ENCODE results near the gene EGFR.

EGFR gene

GRCh38 chr7:54995610-54996363, 23.0 kb upstream of the EGFR start:
- no peaks in the 10 kb centered on the region for H3K36me3 Mint-ChIP-seq
- no peak overlapping the region for H3K4me3 Mint-ChIP-seq
- H3K27me3 Mint-ChIP-seq, result peaks cover 2% of the 10 kb centered on the region
- H3K9me3 Mint-ChIP-seq, result no peaks in the 10 kb centered on the region
- H3K4me1 Mint-ChIP-seq, result peaks cover 15% of the 10 kb centered on the region
- peak overlapping the region; percentile 20 for H3K27ac Mint-ChIP-seq

- H3K36me3 Mint-ChIP-seq, result no peaks in the 10 kb centered on the region
- no peaks in the 10 kb centered on the region for H3K9me3 Mint-ChIP-seq
- H3K4me1 Mint-ChIP-seq, result peaks cover 15% of the 10 kb centered on the region
- H3K27ac Mint-ChIP-seq, result no peak overlapping the region
- H3K4me3 Mint-ChIP-seq, result no peak overlapping the region
- no peaks in the 10 kb centered on the region for H3K27me3 Mint-ChIP-seq
Observed at GRCh38 chr7:54996391-54996790, 22.4 kb upstream of the EGFR start.

GRCh38 chr7:55004579-55004978, 14.2 kb upstream of the EGFR start:
- H3K27ac Mint-ChIP-seq, result no peak overlapping the region
- H3K9me3 Mint-ChIP-seq, result no peaks in the 10 kb centered on the region

DNA sequence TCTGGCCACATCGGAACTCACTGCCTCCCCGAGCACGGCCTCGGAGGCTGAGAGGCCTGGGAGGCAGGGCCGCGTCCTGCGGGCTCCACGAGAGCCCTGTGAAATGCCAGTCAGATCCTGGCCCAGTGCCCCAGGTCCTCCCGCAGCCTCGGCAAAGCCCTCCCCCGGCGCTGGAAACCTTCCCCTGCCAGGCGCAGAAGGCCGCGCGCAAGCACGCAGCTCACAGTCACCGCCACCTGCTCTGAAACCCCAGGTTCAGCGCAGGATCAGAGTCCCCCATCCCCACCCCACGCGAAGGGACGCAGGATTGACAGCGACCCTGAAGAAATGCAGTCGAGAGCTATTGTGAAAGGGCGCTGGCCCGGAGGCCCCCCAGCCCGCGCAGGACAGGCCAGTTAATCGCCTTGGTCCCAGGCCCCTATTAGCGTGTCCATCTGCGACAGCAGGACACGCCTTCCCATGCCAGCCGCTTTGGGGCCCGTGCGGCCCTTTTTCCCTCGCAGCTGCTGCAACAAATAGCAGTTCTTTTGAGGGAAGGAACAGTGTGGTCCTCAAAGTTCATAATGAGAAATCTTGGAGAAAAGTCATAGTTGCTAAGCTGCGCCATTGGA, 13.5 kb upstream of the EGFR start:
- H3K4me1 Mint-ChIP-seq, result no peaks in the 10 kb centered on the region
- H3K4me3 Mint-ChIP-seq, result no peak overlapping the region
- no peaks in the 10 kb centered on the region for H3K36me3 Mint-ChIP-seq
- H3K9me3 Mint-ChIP-seq, result no peaks in the 10 kb centered on the region
- peaks cover 6% of the 10 kb centered on the region for H3K27me3 Mint-ChIP-seq
- H3K27ac Mint-ChIP-seq, result no peak overlapping the region

More at GRCh38 chr7:55004579-55004978, 14.2 kb upstream of the EGFR start:
- Mint-ChIP-seq H3K4me1 (no peaks in the 10 kb centered on the region), H3K4me3 (no peak overlapping the region), H3K27me3 (peaks cover 6% of the 10 kb centered on the region), H3K36me3 (no peaks in the 10 kb centered on the region)

DNA sequence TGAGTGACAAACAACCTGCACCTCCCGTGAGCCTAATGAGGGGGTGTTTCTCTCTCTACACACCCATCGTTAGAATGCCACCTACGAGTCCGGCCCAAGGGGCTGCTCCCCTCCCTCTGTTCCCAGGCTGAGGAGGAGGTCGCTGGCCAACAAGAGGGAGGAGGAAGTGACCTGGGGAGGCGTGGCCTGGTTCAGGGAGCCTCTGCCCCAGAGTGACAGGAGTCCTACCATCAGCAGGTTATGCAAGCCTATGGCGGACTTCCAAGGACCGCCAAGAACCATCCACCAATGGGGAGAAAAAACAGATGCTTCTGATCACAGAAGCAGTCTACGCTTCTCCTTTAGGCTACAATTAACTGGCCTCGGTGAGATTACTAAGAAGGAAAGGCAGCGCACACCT, 12.3 kb upstream of the EGFR start:
- Mint-ChIP-seq H3K27me3 (peaks cover 6% of the 10 kb centered on the region), H3K9me3 (no peaks in the 10 kb centered on the region), H3K27ac (no peak overlapping the region), H3K4me1 (no peaks in the 10 kb centered on the region), H3K36me3 (no peaks in the 10 kb centered on the region), H3K4me3 (no peak overlapping the region)

DNA sequence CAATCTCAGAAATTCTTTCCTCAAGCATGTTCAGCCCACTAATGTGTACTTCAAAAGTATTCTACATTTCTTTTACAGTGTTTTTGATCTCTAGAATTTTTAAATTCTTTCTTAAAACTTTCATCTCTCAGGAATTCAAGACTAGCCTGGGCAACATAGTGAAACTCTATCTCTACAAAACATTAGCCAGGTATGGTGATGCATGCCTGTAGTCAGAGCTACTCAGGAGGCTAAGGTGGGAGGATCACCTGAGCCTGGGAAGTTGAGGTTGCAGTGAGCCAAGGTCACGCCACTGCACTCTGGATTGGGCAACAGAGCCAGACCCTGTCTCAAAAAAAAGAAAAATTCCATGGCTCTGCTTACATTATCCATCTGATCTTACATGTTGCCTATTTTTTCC, 5.0 kb upstream of the EGFR start:
- Mint-ChIP-seq H3K36me3 (no peaks in the 10 kb centered on the region), H3K27me3 (peaks cover 14% of the 10 kb centered on the region), H3K4me1 (peaks cover 3% of the 10 kb centered on the region), H3K27ac (no peak overlapping the region), H3K4me3 (no peak overlapping the region), H3K9me3 (peaks cover 4% of the 10 kb centered on the region)

DNA sequence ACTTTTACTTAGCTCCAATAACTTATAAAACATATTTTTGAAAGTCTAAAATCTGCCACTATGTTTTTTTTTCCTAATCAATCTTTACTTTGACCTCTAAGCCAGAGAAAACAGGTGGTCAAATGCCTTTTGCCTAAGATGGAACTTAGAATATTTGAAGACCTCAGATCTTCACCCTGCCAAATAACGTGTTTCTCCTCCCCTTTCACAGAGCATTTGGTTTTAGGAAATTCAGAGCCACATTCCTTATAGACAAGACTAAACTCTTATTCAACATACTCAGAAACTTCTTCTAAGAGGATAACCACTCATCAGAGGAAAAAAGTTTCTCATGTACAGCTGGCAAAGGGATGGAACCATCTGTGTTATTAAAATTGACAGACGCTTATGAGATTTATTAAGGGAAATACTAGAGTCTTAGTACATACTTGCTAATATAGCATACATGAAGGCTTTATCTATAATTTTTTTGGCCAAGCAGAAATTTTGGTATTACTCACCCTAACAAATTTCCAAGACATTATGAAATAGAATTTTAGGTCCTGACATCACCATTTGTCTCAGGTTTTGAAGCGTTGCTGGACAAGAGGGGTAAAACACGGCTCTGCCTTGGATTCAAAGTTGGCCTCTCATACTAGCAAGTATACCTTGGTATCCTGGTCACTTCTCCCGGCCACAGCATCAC, 2.6 kb upstream of the EGFR start:
- no peak overlapping the region for H3K4me3 Mint-ChIP-seq
- peaks cover 4% of the 10 kb centered on the region for H3K9me3 Mint-ChIP-seq
- peaks cover 7% of the 10 kb centered on the region for H3K4me1 Mint-ChIP-seq
- peaks cover 19% of the 10 kb centered on the region for H3K27me3 Mint-ChIP-seq
- no peak overlapping the region for H3K27ac Mint-ChIP-seq
- no peaks in the 10 kb centered on the region for H3K36me3 Mint-ChIP-seq

DNA sequence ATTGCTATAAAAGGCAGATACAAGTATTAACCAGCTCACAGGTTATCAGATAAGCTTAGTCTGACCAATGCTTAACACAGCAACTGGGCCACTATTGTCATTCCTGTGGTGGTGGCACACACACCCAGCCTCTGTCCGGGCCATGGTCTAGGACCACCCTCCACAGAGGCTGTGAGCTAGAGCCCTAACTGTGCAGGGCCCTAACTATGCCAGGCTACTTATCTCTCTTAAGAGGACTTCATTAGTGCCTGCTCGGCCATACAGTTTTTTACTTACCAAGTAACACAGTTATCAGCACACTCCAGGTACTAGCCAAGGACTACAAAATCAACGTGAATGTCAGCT, 2.1 kb upstream of the EGFR start:
- H3K27ac Mint-ChIP-seq, result no peak overlapping the region
- H3K4me3 Mint-ChIP-seq, result no peak overlapping the region
- peaks cover 7% of the 10 kb centered on the region for H3K4me1 Mint-ChIP-seq
- peaks cover 21% of the 10 kb centered on the region for H3K27me3 Mint-ChIP-seq
- peaks cover 4% of the 10 kb centered on the region for H3K9me3 Mint-ChIP-seq
- no peaks in the 10 kb centered on the region for H3K36me3 Mint-ChIP-seq

GRCh38 chr7:55017841-55018240, 976 bp upstream of the EGFR start:
- no peak overlapping the region for H3K27ac Mint-ChIP-seq
- peaks cover 27% of the 10 kb centered on the region for H3K27me3 Mint-ChIP-seq
- peaks cover 7% of the 10 kb centered on the region for H3K4me1 Mint-ChIP-seq
- H3K9me3 Mint-ChIP-seq, result peaks cover 4% of the 10 kb centered on the region
- no peaks in the 10 kb centered on the region for H3K36me3 Mint-ChIP-seq
- H3K4me3 Mint-ChIP-seq, result peak overlapping the region; percentile 23

- Mint-ChIP-seq H3K4me3 (no peak overlapping the region), H3K27me3 (peaks cover 25% of the 10 kb centered on the region), H3K4me1 (peaks cover 7% of the 10 kb centered on the region), H3K9me3 (peaks cover 4% of the 10 kb centered on the region), H3K36me3 (no peaks in the 10 kb centered on the region), H3K27ac (no peak overlapping the region)
Observed at GRCh38 chr7:55019191-55019690, 424 bp downstream of the EGFR start.

GRCh38 chr7:55019691-55020465, 1.1 kb downstream of the EGFR start:
- Mint-ChIP-seq H3K27me3 (peaks cover 25% of the 10 kb centered on the region), H3K4me1 (peaks cover 7% of the 10 kb centered on the region), H3K4me3 (no peak overlapping the region), H3K9me3 (peaks cover 4% of the 10 kb centered on the region), H3K36me3 (no peaks in the 10 kb centered on the region), H3K27ac (no peak overlapping the region)

- Mint-ChIP-seq H3K27me3 (peaks cover 25% of the 10 kb centered on the region), H3K27ac (no peak overlapping the region), H3K9me3 (peaks cover 4% of the 10 kb centered on the region), H3K4me3 (no peak overlapping the region), H3K4me1 (peaks cover 7% of the 10 kb centered on the region), H3K36me3 (no peaks in the 10 kb centered on the region)
Observed at GRCh38 chr7:55020466-55020871, 1.7 kb downstream of the EGFR start.

DNA sequence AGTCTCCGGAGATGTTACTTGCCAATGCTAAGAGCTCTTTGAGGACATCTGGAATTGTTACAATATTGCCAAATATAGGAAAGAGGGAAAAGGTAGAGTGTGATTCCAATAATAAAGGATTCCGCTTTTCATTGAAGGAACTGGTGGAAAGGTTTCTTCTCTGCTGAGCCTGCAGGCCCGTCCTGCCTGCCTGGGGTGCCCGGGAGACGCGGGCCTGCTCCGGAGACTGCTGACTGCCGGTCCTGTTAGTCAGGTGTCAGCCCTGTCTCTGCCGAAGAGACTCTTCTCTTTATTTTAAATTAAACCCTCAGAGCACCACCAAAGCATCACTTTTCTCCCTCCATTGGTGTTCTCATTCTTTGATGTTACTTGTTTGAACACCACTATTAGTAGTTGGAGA, 2.2 kb downstream of the EGFR start:
- H3K4me1 Mint-ChIP-seq, result peaks cover 7% of the 10 kb centered on the region
- H3K36me3 Mint-ChIP-seq, result no peaks in the 10 kb centered on the region
- peaks cover 2% of the 10 kb centered on the region for H3K9me3 Mint-ChIP-seq
- H3K27ac Mint-ChIP-seq, result no peak overlapping the region
- H3K4me3 Mint-ChIP-seq, result no peak overlapping the region
- H3K27me3 Mint-ChIP-seq, result peaks cover 23% of the 10 kb centered on the region

GRCh38 chr7:55022002-55022985, 3.5 kb downstream of the EGFR start:
- Mint-ChIP-seq H3K4me1 (peaks cover 7% of the 10 kb centered on the region), H3K9me3 (no peaks in the 10 kb centered on the region), H3K36me3 (no peaks in the 10 kb centered on the region), H3K27me3 (peaks cover 25% of the 10 kb centered on the region), H3K4me3 (no peak overlapping the region), H3K27ac (no peak overlapping the region)
